Astrocyte (in vitro differentiated cells and primary cell): ENCODE results near the gene P3H2.

ENCODE experiments used
- EZH2 ChIP-seq: IDR thresholded peaks from 2 replicates; pipeline ENCODE4 v1.6.1; 2012; ENCODE audit warnings: mild to moderate bottlenecking, low read length, inconsistent platforms; ENCODE audit not compliant: insufficient read depth
- TF ChIP-seq, protein P1 (sequence below): IDR thresholded peaks from 2 replicates; pipeline ENCODE4 v1.5.1; 2011; ENCODE audit warnings: low read depth, mild to moderate bottlenecking, inconsistent platforms, low read length, moderate library complexity; ENCODE audit not compliant: insufficient read depth

DNA sequence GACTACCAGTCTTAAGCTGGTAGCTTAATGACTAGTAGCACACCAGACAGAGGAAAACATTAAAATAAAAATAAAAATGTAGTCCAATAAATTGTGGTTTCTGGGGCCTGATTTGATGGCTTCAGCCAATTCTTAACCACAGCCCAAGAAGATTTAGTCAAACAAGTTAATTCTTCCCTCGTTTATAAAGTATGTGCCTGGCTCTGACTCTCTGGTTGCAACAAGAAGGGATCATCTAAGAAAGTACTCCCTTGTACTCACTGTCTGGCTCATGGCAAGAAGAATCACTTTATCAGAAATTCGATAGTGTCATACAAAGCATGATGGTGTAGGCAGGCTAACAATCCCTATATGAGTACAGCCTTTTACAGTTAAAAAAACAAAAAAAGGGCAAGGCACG, 141.9 kb downstream of the P3H2 start:
- TF ChIP-seq EZH2, result no peak
- TF ChIP-seq, protein P1, sequence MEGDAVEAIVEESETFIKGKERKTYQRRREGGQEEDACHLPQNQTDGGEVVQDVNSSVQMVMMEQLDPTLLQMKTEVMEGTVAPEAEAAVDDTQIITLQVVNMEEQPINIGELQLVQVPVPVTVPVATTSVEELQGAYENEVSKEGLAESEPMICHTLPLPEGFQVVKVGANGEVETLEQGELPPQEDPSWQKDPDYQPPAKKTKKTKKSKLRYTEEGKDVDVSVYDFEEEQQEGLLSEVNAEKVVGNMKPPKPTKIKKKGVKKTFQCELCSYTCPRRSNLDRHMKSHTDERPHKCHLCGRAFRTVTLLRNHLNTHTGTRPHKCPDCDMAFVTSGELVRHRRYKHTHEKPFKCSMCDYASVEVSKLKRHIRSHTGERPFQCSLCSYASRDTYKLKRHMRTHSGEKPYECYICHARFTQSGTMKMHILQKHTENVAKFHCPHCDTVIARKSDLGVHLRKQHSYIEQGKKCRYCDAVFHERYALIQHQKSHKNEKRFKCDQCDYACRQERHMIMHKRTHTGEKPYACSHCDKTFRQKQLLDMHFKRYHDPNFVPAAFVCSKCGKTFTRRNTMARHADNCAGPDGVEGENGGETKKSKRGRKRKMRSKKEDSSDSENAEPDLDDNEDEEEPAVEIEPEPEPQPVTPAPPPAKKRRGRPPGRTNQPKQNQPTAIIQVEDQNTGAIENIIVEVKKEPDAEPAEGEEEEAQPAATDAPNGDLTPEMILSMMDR, result no peak
